NCI-H1092 (cell line): Measurements from ENCODE around the gene MRPL14.
"Not testable (repeated sequence)": the region's sequence is repeated elsewhere in the genome, so short reads cannot be mapped to it uniquely, and the experiment has no call there.

Experiments
- DNase-seq: peaks from one replicate; lab custom pipeline; 2025; lab: John Stamatoyannopoulos, UW

The MRPL14 gene

DNA sequence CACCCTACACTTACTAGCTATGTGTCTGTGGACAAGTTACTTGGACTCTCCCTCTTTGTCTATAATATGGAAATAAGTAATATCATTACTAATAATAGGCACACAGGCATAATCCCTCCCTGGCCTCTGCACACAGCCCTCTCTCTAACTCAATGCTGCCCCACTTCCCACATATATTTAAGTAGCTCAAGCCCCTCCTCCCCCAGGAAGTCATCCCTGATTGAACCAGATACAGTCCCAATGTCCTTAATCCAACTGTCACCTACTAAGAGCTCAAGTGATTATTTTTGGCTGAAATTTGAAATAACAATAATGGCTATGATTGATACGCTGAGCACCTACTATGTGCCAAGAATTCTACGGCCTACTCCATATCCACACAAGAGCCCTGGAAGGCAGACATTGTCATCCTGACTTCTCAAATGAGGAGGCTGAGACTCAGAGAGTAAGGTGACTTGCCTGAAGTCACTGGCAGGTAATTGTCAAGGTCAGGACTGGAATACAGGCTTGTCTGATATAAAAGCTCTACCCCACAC, 29.4 kb downstream of the MRPL14 start:
- no peak for DNase-seq

- peak; percentile 70 for DNase-seq
These were observed 30.6 kb downstream of the MRPL14 start for GRCh38 chr6:44096612-44097011.

DNA sequence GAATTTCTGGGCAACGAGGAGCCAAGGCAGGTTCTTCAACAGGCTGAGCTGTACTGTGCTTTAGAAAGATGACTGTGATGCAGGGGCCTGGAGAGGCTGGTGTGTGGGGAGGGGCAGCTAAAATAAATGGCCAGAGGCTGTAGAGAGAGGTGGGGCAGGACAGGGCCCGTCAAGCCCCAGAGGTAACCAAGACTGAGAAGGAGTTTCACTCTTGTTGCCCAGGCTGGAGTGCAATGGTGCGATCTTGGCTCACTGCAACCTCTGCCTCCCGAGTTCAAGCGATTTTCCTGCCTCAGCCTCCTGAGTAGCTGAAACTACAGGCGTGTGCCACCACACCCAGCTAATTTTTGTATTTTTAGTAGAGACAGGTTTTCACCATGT, 32.0 kb downstream of the MRPL14 start:
- DNase-seq, result not testable (repeated sequence)

GRCh38 chr6:44094403-44095242, 32.6 kb downstream of the MRPL14 start:
- DNase-seq, result no peak

DNA sequence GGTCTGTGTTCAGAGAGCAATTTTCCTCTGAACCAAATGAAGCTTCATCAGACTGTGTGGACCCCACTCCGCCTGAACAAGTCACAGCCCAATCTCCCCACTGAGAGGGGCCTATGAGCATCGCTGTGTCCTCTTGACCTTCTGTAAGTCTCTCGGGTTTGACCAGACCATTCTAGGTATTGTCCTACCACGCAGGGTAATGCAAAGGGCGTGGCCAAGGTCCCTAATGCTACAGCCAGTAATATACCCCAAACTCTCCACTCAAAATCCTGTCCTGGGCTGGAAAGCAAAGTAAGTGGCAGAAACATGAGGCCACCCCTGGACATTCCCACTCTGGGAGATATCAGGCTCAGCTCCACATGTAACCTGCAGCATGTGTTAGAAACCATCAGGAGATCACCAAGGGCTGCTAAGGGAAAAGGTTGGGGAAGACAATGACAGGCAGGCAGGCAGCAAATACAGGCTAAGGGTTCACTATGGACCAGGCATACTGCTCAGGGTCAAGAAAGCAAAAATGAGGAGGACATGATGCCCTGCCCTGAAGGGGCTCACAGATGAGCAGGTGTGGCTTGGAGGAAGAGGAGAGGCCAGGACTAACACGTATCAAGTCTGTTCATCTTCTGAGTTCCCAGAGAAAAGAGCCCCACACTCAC, 33.4 kb downstream of the MRPL14 start:
- DNase-seq, result no peak

DNA sequence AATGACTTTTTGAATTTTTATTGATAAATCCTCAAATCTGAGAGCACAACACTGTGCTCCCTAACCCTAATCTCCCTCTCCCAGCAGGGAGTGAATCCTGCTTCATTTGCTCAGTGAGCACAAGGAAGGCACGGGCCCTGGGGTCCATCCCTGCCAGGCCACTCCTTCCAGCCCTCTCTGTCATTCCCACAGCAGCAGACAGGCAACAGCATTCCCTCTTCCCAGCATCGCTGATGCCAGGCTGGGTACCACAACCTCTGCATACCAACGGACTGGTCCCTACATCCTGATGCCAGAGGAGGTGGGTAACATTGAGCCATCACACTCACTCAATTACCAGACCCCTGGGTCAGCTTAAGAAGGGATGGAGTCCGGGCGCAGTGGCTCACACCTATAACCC, 34.2 kb downstream of the MRPL14 start:
- DNase-seq, result no peak

DNA sequence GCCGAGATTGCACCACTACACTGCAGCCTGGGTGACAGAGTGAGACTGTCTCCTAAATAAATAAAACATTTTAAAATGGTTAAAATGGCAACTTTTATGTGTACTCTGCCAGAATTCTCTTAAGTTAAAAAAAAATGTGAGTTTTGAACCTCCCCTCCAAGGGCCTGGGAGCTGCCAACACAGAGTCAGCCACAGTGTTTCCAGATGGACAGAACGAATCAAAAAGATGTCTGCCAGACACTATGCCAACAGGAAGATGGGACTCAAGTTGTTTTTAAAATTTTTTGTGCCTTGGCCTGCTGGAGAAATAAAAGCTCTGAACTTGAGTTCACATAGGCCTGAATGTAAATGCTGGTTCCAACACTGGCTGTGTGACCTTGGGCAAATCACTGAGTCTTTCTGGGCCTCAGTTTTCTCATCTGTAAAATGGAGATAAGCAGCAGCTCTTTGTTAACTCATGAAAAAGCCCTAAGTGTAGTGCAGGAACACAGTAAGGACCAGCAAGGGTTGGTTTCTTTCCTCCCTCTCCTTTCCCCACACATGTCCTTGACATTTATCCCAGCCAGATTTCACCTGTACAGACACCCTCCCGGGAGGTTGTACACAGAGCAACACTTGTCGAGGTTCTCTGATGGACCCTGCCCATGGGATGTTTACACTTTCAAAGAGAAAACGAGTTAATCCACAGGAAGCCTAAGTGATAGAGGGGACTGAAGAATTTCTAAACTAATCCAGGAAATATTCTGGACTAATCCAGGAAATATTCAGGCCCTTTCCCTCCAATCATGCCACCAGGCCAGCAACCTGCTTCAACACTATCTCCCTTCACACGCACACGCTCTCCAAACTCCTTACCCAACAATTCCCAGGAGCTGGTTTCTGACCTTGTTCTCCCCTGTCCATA, 35.0 kb downstream of the MRPL14 start:
- DNase-seq, result no peak

- DNase-seq, result not testable (repeated sequence)
These were observed 35.9 kb downstream of the MRPL14 start for GRCh38 chr6:44091356-44091755.

- DNase-seq, result no peak
These were observed 36.8 kb downstream of the MRPL14 start for GRCh38 chr6:44090465-44090864.

GRCh38 chr6:44088827-44089590, 38.2 kb downstream of the MRPL14 start:
- DNase-seq, result no peak

DNA sequence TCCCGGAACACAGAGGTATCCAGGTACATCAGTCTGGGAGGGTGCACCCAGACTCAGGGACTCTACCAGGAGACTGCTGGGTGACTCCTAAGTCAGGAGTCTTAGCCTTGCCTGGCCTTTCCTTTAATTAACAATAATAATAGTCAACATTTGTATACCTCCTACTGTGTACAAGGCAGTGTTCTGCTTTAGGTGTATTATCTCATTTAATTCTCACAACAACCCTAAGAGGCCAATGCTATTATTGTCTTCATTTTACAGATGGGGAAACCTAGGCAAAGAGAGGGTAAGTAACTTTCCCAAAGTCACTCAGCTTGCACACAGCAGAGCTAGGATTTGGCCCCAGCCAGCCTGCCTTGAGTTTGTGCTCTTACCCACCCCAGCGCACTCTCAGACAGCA, 39.6 kb downstream of the MRPL14 start:
- no peak for DNase-seq

DNA sequence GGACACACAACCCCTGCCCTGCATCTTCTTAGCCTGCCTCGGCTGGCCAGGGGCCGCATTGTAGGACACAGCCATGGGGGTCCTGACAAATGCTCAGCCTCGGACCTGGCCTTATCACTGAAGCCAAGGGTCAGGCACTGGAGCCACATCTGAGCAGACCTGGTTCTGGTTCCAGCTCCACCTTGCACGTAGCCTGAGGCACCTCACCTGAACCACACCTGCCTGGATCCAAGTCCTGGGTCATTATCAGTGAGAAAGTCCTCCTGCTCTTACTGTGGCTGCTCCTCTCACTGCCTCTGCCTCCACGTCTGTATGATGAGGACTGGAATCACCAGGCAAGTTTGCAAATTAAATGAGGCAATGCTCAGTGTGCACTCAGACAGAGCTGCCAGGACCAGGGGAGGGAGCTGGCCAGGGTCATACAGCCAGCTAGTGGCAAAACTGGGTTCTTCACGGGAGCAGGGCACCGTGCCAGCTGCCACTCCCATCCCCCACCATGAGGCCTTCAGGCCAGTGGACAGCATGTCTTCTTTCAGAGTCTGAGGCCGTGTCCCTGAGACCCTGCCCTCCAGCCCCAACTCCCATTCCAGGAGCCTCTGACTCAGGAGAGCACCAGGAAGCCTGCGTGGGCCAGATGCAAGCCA, 40.2 kb downstream of the MRPL14 start:
- no peak for DNase-seq

DNA sequence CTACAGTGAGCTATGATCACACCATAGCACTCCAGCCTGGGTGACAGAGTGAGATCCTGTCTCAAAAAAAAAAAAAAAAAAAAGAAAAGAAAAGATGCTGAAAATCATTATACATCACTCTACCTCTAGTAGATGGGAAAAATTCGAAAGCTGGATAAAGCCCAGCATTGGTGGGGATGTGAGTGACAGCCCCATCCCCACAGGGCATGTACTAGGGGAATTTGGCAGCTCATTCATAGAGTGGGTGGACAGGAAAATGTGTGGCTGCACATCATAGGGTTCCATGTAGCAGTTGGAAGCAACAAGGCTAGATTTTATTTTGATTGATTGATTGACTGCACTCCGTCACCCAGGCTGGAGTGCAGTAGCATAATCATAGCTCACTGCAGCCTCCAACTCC, 42.0 kb downstream of the MRPL14 start:
- no peak for DNase-seq

DNA sequence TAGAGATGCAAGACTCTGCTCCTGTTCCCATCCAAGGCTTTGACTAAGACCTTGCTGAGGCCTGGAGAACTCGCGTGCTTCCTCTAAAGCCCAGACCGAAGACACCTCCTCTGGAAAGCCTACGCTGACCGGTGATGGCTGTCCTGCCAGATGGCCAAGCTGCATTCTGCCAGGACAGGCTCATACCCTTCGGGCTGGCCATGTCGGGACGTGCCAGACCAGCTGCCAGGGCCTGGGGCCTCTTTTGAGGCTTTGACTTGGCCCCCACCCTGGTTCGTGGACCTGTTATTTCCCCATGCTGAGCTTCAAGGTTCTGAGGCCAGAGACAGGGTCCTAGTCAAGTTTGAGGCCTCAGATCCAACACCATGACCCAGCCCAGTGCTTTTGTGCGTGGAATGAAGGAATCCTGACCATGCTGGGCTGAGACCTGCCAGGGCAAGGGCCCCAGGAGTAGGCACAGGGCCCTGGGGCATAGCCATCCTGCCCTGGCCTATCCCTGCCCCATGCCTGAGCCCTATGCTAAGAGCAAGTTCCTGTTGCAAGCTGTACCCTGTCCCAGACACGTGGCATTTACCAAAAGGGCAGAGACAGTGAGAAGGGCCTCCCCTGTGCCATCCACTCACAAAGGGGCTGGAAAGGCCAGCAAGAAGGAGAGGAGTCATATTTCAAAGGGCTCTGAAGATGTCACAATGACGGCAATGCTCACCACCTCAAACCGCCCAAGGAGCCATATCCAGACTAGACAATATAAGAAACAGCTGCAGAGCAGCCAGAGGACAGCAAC, 42.8 kb downstream of the MRPL14 start:
- DNase-seq, result no peak

GRCh38 chr6:44082872-44083321, 44.4 kb downstream of the MRPL14 start:
- no peak for DNase-seq

DNA sequence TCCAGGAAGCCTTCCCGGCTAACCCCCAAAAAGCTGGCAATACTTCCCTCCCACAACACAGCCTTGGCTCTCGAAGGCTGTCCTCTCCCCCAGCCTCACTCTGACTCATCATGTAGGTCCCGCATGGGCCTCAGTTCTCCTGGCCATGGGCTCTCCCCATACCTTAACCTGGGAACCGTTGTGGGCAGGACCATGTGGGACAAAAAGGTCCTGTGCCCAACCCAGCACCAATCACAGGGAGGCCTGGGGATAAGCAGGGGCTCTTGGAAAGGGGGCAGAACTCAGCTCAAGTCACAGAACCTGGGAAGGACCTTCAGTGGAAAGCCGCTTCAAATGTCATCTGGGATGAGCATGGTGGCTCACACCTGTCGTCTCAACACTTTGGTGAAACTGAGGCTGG, 45.5 kb downstream of the MRPL14 start:
- DNase-seq, result no peak

- DNase-seq, result no peak
These were observed 46.4 kb downstream of the MRPL14 start for GRCh38 chr6:44080561-44081521.

DNA sequence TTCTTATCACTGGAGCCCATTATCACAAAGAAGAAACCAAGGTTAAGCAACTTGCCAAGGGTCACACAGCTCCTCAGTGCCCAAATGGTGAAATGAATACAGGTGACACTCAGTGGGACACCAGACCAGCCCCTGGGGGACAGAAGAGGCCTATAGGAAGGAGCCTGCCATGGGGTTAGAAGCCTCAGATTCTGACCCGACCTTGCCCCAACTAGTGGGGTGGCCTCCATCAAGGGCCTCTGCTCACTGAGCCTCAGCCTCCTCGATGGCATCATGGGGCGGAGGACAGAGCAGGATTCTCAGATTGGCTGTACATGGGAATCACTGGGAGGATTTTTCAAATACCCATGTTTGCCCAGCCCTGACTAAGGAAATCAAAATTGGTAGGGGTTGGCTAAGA, 47.6 kb downstream of the MRPL14 start:
- no peak for DNase-seq
